Liver (tissue), 9 donors: Measurements from ENCODE around the gene CACNA1A. TPM values are rescaled to one million over a fixed set of nuclear protein-coding genes. Genes with fewer than 3 reads are reported as not detected.

Experiments used
- DNase-seq: peaks from one replicate; pipeline ENCODE4 v3.0.0-alpha.2; 2017; ENCODE audit warnings: low spot score
- H3K27ac ChIP-seq, 2 donors: one replicate each; pipeline ENCODE4 v1.7.0; 2013; ENCODE audit warnings: inconsistent platforms in 2 of 2, low read length in 2 of 2, control low read depth in 1 of 2, low read depth in 1 of 2, mild to moderate bottlenecking in 1 of 2
- H3K27me3 ChIP-seq, 4 donors: one replicate each; pipeline versions ENCODE4 v1.6.1 to v1.7.0; 2013; ENCODE audit warnings: low read length in 3 of 4, inconsistent platforms in 1 of 4, mild to moderate bottlenecking in 1 of 4, moderate library complexity in 1 of 4; ENCODE audit not compliant: control insufficient read depth in 4 of 4, insufficient read depth in 4 of 4
- H3K36me3 ChIP-seq, 4 donors: one replicate each; pipeline versions ENCODE4 v1.6.1 to v1.7.0; 2013; ENCODE audit warnings: low read length in 3 of 4, mild to moderate bottlenecking in 3 of 4, low read depth in 1 of 4, moderate library complexity in 1 of 4; ENCODE audit not compliant: control insufficient read depth in 4 of 4, insufficient read depth in 3 of 4
- H3K4me1 ChIP-seq, 4 donors: one replicate each; pipeline versions ENCODE4 v1.6.1 to v1.7.0; 2013; ENCODE audit warnings: low read length in 3 of 4, mild to moderate bottlenecking in 3 of 4, moderate library complexity in 1 of 4; ENCODE audit not compliant: control insufficient read depth in 4 of 4, insufficient read depth in 4 of 4
- H3K4me3 ChIP-seq, 3 donors: one replicate each; pipeline versions ENCODE4 v1.6.1 to v1.7.0; 2013; ENCODE audit warnings: low read length in 3 of 3, control low read depth in 1 of 3, low read depth in 1 of 3, mild to moderate bottlenecking in 1 of 3
- H3K9ac ChIP-seq, 2 donors: one replicate each; pipeline ENCODE4 v1.7.0; 2013; ENCODE audit warnings: low read length in 2 of 2, mild to moderate bottlenecking in 2 of 2, moderate library complexity in 2 of 2, control low read depth in 1 of 2, low read depth in 1 of 2
- H3K9me3 ChIP-seq, 4 donors: one replicate each; pipeline versions ENCODE4 v1.6.1 to v1.7.0; 2013; ENCODE audit warnings: low read length in 3 of 4; ENCODE audit not compliant: control insufficient read depth in 4 of 4
- CTCF ChIP-seq: fragments of 150-350 bp; IDR thresholded peaks from 2 replicates; pipeline ENCODE4 v1.5.1; 2017; ENCODE audit warnings: improper control_type of control experiment, low read depth, low read length; ENCODE audit not compliant: missing input control
- FOXA1 ChIP-seq: IDR thresholded peaks from 2 replicates; pipeline ENCODE4 v1.6.1; 2016; ENCODE audit warnings: antibody characterized with exemption
- FOXA2 ChIP-seq: IDR thresholded peaks from 2 replicates; pipeline ENCODE4 v1.6.1; 2016; ENCODE audit warnings: antibody characterized with exemption
- GABPA ChIP-seq, 2 donors: IDR thresholded peaks in 1 of 2; conservative IDR thresholded peaks in 1 of 2; 2 replicates each; pipeline ENCODE4 v1.6.1; 2016; ENCODE audit warnings: antibody characterized with exemption in 2 of 2, mild to moderate bottlenecking in 1 of 2, moderate library complexity in 1 of 2
- HNF4A ChIP-seq, 2 donors: conservative IDR thresholded peaks; 2 replicates each; pipeline ENCODE4 v1.6.1; 2016; ENCODE audit warnings: antibody characterized with exemption in 2 of 2, mild to moderate bottlenecking in 2 of 2
- JUND ChIP-seq, 2 donors: IDR thresholded peaks; 2 replicates each; pipeline ENCODE4 v1.6.1; 2016; ENCODE audit warnings: antibody characterized with exemption in 2 of 2
- NR2F2 ChIP-seq: IDR thresholded peaks from 2 replicates; pipeline ENCODE4 v1.6.1; 2016; ENCODE audit warnings: antibody characterized with exemption
- RXRA ChIP-seq, 2 donors: IDR thresholded peaks; 2 replicates each; pipeline ENCODE4 v1.6.1; 2017 to 2018; ENCODE audit warnings: antibody characterized with exemption in 2 of 2, mild to moderate bottlenecking in 1 of 2
- SP1 ChIP-seq: IDR thresholded peaks from 2 replicates; pipeline ENCODE4 v1.6.1; 2018; ENCODE audit warnings: antibody characterized with exemption, mild to moderate bottlenecking
- TAF1 ChIP-seq: conservative IDR thresholded peaks from 2 replicates; pipeline ENCODE4 v1.6.1; 2016; ENCODE audit warnings: antibody characterized with exemption, mild to moderate bottlenecking
- YY1 ChIP-seq: IDR thresholded peaks from 2 replicates; pipeline ENCODE4 v1.6.1; 2016; ENCODE audit warnings: antibody characterized with exemption, mild to moderate bottlenecking
- ZBTB33 ChIP-seq: IDR thresholded peaks from 2 replicates; pipeline ENCODE4 v1.6.1; 2016; ENCODE audit warnings: antibody characterized with exemption
- WGBS: extraction: QIAGEN DNeasy Blood & Tissue Kit; methylation state at CpG from one replicate; pipeline ENCODE4 v1.1.7; 2013; 5-methylcytosine and 5-hydroxymethylcytosine counted together
- polyA plus RNA-seq, 2 donors: library from polyadenylated mRNA; stranded (reverse) in 1 of 2; unstranded in 1 of 2; fragments of 200-250 nt in 1 of 2; fragments of >200 nt in 1 of 2; fragmentation: Nextera tagmentation in 1 of 2; extraction: Ambion mirVana in 1 of 2; gene quantifications; one replicate each; pipeline versions ENCODE4 v1.2.1 to v1.2.3, GENCODE V29; 2013 to 2015
- total RNA-seq, 2 donors: library from RNA; depleted of rRNA; stranded (reverse); fragments of >200 nt; gene quantifications; one replicate each; pipeline ENCODE4 v1.2.3, GENCODE V29; 2014
- TF ChIP-seq, protein P1 (sequence below): IDR thresholded peaks from 2 replicates; pipeline ENCODE4 v1.6.1; 2016; ENCODE audit warnings: antibody characterized with exemption, mild to moderate bottlenecking
- TF ChIP-seq, protein P2 (sequence below): IDR thresholded peaks from 2 replicates; pipeline ENCODE4 v1.6.1; 2016; ENCODE audit warnings: antibody characterized with exemption
- TF ChIP-seq, protein P3 (sequence below): IDR thresholded peaks from 2 replicates; pipeline ENCODE4 v1.6.1; 2016; ENCODE audit warnings: antibody characterized with exemption
- donor health status: healthy.
- donor health status: healthy.
- donor health status: healthy.
- donor health status: healthy.
- donor health status: healthy.

The CACNA1A gene
- total and polyA plus RNA-seq, 4 donors = 0.09 to 0.17 (median 0.17) TPM; not detected in 1

- TF ChIP-seq FOXA2 (no peak), RXRA (IDR thresholded peaks at IDR 0.05) (peak in 1 of 2 donors; percentile 47)
- 45% methylated on average over 4 of the region's 4 CpGs for WGBS
- no peaks in the 10 kb centered on the region for H3K36me3 ChIP-seq
- H3K9ac ChIP-seq = no peak overlapping the region
- H3K27me3 ChIP-seq = peaks cover 0 to 5% (median 0%) of the 10 kb centered on the region in 4 donors
- no peak overlapping the region for H3K4me3 ChIP-seq
- no peak overlapping the region for H3K27ac ChIP-seq
- DNase-seq = no peak
- H3K4me1 ChIP-seq = no peaks in the 10 kb centered on the region
- H3K9me3 ChIP-seq = peaks cover 0 to 6% (median 3%) of the 10 kb centered on the region in 4 donors
Measured at GRCh38 chr19:13315495-13315894, 190.8 kb downstream of the CACNA1A start.

DNA sequence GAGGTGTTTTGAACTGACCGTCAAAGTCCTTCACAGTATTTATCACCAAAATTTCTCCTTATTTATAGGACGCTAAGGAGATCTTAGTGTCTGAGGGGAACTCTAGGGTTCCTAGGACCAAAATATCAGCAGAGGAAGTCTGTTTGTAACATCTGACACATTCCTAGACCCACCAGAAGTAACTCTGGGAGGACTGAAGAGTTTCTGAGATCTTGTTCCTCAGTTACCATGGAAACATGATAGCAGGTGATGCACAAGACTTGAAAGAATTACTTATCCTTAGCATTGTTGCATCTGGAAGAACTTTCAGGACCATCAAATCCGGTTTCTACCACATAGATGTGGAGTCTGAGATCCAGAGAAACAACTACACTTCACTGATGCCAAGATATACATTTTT lies 191.5 kb downstream of the CACNA1A start:
- Histone ChIP-seq H3K9me3 (peaks cover 0 to 6% (median 3%) of the 10 kb centered on the region in 4 donors), H3K4me1 (no peaks in the 10 kb centered on the region), H3K27me3 (peaks cover 0 to 5% (median 0%) of the 10 kb centered on the region in 4 donors), H3K27ac (no peak overlapping the region), H3K36me3 (no peaks in the 10 kb centered on the region), H3K9ac (no peak overlapping the region), H3K4me3 (no peak overlapping the region)
- WGBS = 59% methylated on average over 3 of the region's 3 CpGs
- DNase-seq = no peak
- TF ChIP-seq NR2F2 (no peak), YY1 (no peak), ZBTB33 (no peak), FOXA2 (no peak), TAF1 (no peak), CTCF (no peak), JUND (IDR thresholded peaks at IDR 0.05) (no peak), FOXA1 (no peak), GABPA (IDR thresholded peaks at IDR 0.05 in 1 of 2, conservative IDR thresholded peaks at IDR 0.05 in 1 of 2) (no peak), SP1 (no peak), HNF4A (conservative IDR thresholded peaks at IDR 0.05) (no peak)
- TF ChIP-seq, protein P1, sequence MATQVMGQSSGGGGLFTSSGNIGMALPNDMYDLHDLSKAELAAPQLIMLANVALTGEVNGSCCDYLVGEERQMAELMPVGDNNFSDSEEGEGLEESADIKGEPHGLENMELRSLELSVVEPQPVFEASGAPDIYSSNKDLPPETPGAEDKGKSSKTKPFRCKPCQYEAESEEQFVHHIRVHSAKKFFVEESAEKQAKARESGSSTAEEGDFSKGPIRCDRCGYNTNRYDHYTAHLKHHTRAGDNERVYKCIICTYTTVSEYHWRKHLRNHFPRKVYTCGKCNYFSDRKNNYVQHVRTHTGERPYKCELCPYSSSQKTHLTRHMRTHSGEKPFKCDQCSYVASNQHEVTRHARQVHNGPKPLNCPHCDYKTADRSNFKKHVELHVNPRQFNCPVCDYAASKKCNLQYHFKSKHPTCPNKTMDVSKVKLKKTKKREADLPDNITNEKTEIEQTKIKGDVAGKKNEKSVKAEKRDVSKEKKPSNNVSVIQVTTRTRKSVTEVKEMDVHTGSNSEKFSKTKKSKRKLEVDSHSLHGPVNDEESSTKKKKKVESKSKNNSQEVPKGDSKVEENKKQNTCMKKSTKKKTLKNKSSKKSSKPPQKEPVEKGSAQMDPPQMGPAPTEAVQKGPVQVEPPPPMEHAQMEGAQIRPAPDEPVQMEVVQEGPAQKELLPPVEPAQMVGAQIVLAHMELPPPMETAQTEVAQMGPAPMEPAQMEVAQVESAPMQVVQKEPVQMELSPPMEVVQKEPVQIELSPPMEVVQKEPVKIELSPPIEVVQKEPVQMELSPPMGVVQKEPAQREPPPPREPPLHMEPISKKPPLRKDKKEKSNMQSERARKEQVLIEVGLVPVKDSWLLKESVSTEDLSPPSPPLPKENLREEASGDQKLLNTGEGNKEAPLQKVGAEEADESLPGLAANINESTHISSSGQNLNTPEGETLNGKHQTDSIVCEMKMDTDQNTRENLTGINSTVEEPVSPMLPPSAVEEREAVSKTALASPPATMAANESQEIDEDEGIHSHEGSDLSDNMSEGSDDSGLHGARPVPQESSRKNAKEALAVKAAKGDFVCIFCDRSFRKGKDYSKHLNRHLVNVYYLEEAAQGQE = no peak
- TF ChIP-seq, protein P2, sequence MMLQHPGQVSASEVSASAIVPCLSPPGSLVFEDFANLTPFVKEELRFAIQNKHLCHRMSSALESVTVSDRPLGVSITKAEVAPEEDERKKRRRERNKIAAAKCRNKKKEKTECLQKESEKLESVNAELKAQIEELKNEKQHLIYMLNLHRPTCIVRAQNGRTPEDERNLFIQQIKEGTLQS = no peak
- TF ChIP-seq, protein P3, sequence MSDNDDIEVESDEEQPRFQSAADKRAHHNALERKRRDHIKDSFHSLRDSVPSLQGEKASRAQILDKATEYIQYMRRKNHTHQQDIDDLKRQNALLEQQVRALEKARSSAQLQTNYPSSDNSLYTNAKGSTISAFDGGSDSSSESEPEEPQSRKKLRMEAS = no peak
